LNCaP clone FGC (cell line): Measurements from ENCODE around the gene RSPO3.

ENCODE experiments used
- DNase-seq: peaks from one replicate; pipeline ENCODE4 v3.0.0-alpha.2; 2011; ENCODE audit warnings: low read depth
- H3K4me3 ChIP-seq: 2 replicates; pipeline ENCODE4 v1.5.1; 2011; ENCODE audit warnings: mild to moderate bottlenecking, low read depth, low read length, control low read depth
- TF ChIP-seq, protein P1 (sequence below): IDR thresholded peaks from 2 replicates; pipeline ENCODE4 v1.5.1; 2012; ENCODE audit warnings: mild to moderate bottlenecking; ENCODE audit not compliant: control insufficient read depth, insufficient read depth; ENCODE audit errors: extremely low read depth

Gene RSPO3

DNA sequence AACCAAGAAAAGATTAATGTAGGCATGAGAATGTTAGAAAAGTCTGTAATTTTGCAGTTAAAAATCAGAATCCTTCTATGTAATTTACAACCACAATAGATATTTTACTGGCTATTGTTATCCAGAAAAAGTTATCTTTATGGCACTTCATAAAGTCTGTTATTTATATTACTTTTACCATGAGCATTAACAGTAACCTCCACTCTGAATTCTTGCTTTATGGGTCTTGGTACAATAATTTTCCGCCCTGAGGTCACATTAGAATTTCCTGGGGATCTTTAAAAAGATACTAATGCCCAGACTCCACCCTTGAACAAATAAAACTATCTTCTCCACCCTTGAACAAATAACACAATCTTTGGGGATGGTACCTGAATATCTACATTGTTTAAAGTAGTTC, 9.6 kb downstream of the RSPO3 start:
- TF ChIP-seq, protein P1, sequence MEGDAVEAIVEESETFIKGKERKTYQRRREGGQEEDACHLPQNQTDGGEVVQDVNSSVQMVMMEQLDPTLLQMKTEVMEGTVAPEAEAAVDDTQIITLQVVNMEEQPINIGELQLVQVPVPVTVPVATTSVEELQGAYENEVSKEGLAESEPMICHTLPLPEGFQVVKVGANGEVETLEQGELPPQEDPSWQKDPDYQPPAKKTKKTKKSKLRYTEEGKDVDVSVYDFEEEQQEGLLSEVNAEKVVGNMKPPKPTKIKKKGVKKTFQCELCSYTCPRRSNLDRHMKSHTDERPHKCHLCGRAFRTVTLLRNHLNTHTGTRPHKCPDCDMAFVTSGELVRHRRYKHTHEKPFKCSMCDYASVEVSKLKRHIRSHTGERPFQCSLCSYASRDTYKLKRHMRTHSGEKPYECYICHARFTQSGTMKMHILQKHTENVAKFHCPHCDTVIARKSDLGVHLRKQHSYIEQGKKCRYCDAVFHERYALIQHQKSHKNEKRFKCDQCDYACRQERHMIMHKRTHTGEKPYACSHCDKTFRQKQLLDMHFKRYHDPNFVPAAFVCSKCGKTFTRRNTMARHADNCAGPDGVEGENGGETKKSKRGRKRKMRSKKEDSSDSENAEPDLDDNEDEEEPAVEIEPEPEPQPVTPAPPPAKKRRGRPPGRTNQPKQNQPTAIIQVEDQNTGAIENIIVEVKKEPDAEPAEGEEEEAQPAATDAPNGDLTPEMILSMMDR: no peak
- DNase-seq: no peak
- no peak overlapping the region for H3K4me3 ChIP-seq

DNA sequence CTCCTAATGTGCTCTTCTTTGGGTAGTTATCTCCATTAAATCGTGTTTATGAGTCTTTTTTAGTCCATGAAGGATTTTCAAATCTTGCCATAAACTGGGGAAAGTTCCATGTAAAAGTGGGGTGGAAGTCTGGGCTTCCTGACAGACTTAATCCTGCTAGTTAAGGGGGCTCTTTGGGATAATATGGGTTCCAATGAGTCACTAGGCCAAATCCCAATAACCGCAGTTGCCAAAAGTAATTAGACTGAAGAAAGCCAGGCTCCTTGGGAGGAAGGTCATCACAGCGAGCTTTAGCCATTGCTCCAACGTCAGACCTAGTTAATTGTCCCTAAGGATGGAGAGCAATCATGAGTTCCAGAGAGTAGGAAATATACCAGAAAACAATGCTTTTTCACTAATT, 10.8 kb downstream of the RSPO3 start:
- H3K4me3 ChIP-seq: no peak overlapping the region
- TF ChIP-seq, protein P1: no peak
- DNase-seq: no peak

DNA sequence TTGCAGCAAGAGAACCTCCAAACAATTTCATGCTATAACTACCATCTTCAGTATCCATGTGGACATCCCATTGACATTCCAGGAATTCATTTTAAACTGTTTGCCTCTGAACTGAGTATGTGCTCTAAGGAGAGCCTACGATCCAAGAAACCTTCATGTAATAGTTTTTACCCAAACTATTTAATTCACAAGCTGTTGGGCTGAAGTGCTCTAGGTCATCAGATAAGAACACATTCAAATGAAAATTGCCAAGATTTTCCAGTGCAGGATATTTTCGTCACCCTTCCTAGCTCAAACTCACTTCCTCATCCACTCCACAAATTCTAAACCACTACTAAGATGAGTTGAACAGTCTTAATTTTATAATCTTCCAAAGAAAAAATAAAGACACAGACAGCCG, 12.8 kb downstream of the RSPO3 start:
- TF ChIP-seq, protein P1: no peak
- no peak overlapping the region for H3K4me3 ChIP-seq
- no peak for DNase-seq

DNA sequence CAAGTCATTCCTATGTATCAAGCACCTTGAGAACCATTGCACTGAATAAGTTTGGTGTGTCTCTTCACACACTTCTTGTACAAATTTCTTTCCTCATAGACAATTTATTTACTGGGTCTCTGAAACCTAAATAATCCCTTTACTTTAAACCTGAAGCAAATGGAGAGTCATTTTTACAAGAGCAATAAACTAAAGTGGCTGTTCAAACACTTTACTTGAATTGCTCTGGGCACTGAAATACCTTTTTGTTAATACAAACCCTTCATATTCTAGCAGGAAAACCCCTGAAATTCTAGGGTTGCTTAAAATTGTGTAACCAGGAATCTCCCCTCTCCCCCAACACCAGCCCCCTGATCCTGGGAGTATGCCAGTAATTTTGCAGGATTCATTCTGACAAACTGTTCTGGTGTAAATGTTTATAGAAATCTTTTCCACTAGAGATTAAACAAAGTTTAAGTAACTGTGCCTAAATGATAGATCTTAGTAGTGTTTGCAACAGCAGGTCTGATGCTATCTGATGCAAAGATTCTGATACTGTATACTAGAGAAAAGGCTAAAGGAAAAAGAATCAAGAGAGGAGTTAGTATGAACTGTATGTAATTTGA, 13.4 kb downstream of the RSPO3 start:
- DNase-seq: peak; percentile 3
- TF ChIP-seq, protein P1: no peak

DNA sequence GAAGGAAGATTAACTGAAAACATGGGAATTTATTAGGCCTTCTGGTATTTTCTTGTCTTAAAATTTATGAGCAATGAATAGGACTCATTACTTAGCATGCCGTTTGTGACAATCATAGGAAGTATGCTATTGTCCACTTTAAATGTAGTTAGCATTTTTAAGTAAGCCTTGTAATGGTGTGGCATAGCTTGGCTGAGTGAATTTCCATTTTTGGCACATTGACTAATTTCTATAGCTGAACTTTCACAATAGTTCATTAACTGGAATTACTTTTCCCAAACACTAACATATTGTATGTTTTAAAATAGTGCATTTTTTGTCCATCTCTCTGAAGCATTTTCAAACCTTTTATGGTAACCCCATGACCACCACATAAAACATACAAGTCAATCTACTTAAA, 15.7 kb downstream of the RSPO3 start:
- no peak for DNase-seq
- TF ChIP-seq, protein P1: no peak
- H3K4me3 ChIP-seq: no peak overlapping the region

More for the DNA sequence above, 13.4 kb downstream of the RSPO3 start:
- H3K4me3 ChIP-seq: no peak overlapping the region

DNA sequence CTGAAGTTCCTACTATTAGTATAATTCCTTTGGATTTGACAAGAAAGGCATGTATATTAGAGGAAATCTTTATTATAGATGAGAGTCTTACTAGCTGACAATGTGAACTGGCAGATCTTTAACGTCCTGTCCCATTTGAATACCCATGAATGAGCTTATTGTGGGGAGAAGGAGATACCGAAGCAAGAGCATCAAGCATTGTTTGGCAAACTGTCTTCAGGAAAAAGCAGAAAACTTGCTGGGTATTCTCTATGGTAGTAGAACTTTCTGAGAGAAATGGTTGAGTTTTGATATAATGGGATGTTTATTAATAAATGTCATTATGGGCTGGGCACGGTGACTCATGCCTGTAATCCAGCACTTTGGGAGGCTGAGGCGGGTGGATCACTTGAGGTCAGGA, 18.3 kb downstream of the RSPO3 start:
- TF ChIP-seq, protein P1: no peak
- H3K4me3 ChIP-seq: no peak overlapping the region
- no peak for DNase-seq

DNA sequence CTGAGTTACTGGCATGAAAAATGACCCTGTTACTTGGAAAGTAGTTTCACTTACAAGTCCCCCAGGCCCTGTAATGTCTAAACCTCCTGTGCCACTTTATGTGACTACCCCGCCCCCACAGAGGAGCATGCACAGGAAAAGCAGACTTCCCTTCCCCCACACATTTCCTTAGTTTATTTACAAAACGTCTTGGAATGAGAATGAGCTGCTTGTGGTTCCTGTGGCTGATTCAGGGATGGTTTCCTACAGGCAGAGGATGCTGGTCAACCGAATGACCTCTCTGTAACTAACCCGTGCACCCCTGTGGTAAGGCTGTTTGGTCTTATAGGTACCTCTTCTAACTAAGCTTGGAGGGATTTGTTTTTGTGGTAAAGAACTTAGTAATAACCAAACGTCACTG, 28.5 kb downstream of the RSPO3 start:
- DNase-seq: no peak
- no peak overlapping the region for H3K4me3 ChIP-seq
- TF ChIP-seq, protein P1: no peak
